K562 (cell line): Measurements from ENCODE around the gene TMEM267. TPM values are rescaled to one million over a fixed set of nuclear protein-coding genes. Genes with fewer than 3 reads are reported as not detected.

ENCODE experiments used
- BRD4 ChIP-seq: fragments of 200-600 bp; sonication (generic); IDR thresholded peaks from 2 replicates; pipeline ENCODE4 v1.6.1; 2017; ENCODE audit warnings: inconsistent platforms
- EP400 ChIP-seq: fragments of 450-650 bp; IDR thresholded peaks from 2 replicates; pipeline ENCODE4 v1.6.1; 2017; ENCODE audit warnings: antibody characterized with exemption, mild to moderate bottlenecking, moderate library complexity
- FOXA3 ChIP-seq, 2 experiments: fragments of 450-650 bp in 1 of 2; sonication (generic) in 1 of 2; formaldehyde crosslinking; IDR thresholded peaks in 1 of 2; conservative IDR thresholded peaks in 1 of 2; 2 replicates each; pipeline versions ENCODE4 v1.4.0 to v1.8.0; 2020 to 2022; ENCODE audit warnings: mild to moderate bottlenecking in 2 of 2, missing genetic modification reagents in 1 of 2
- FOXJ3 ChIP-seq: sonication (generic); formaldehyde crosslinking; IDR thresholded peaks from 2 replicates; pipeline ENCODE4 v1.4.0; 2020; ENCODE audit warnings: mild to moderate bottlenecking, missing genetic modification reagents
- MAZ ChIP-seq, 2 experiments: fragments of 450-650 bp in 1 of 2; sonication (generic) in 1 of 2; formaldehyde crosslinking; IDR thresholded peaks in 1 of 2; conservative IDR thresholded peaks in 1 of 2; 2 replicates each; pipeline versions ENCODE4 v1.4.0 to v1.5.0; 2020; ENCODE audit warnings: mild to moderate bottlenecking in 1 of 2, missing genetic modification reagents in 1 of 2
- MXI1 ChIP-seq: IDR thresholded peaks from 2 replicates; pipeline ENCODE4 v1.6.1; 2011; ENCODE audit warnings: low read depth, mild to moderate bottlenecking, improper control_type of control experiment, low read length
- MYC ChIP-seq, 2 experiments: fragments of 250-450 bp in 1 of 2; sonication (Bioruptor Pico) in 1 of 2; IDR thresholded peaks; 2 replicates each; pipeline versions ENCODE4 v1.5.1 to v1.6.1; 2012 to 2021; ENCODE audit warnings: low read depth in 2 of 2, borderline replicate concordance in 1 of 2, improper control_type of control experiment in 1 of 2, low read length in 1 of 2, mild to moderate bottlenecking in 1 of 2, moderate library complexity in 1 of 2
- RBBP5 ChIP-seq: fragments of 200-600 bp; sonication (generic); IDR thresholded peaks from 2 replicates; pipeline ENCODE4 v1.6.1; 2012; ENCODE audit warnings: borderline replicate concordance, mild to moderate bottlenecking, low read length, control low read depth, inconsistent platforms; ENCODE audit not compliant: insufficient read depth, poor library complexity, severe bottlenecking
- RBFOX2 ChIP-seq: fragments of 200-400 bp; formaldehyde crosslinking; IDR thresholded peaks from 2 replicates; pipeline ENCODE4 v1.6.1; 2017; ENCODE audit warnings: low read depth, mild to moderate bottlenecking, low read length, moderate library complexity
- TEAD1 ChIP-seq, 2 experiments: fragments of 450-650 bp in 1 of 2; sonication (generic) in 1 of 2; formaldehyde crosslinking; IDR thresholded peaks; 2 replicates each; pipeline versions ENCODE4 v1.4.0 to v1.8.0; 2020 to 2022; ENCODE audit warnings: mild to moderate bottlenecking in 2 of 2, missing genetic modification reagents in 1 of 2
- ZBTB26 ChIP-seq: fragments of 450-650 bp; formaldehyde crosslinking; IDR thresholded peaks from 2 replicates; pipeline ENCODE4 v1.4.0; 2022; ENCODE audit warnings: missing genetic modification characterization
- ZNF12 ChIP-seq: sonication (generic); formaldehyde crosslinking; IDR thresholded peaks from 2 replicates; pipeline ENCODE4 v1.4.0; 2020; ENCODE audit warnings: mild to moderate bottlenecking, missing genetic modification reagents
- ZNF232 ChIP-seq: sonication (generic); formaldehyde crosslinking; IDR thresholded peaks from 2 replicates; pipeline ENCODE4 v1.8.0; 2022; ENCODE audit warnings: mild to moderate bottlenecking, missing genetic modification reagents
- ZNF316 ChIP-seq: fragments of 450-650 bp; IDR thresholded peaks from 2 replicates; pipeline ENCODE4 v1.6.1; 2016
- ZNF696 ChIP-seq: fragments of 250-450 bp; sonication (Bioruptor Pico); conservative IDR thresholded peaks from 2 replicates; pipeline ENCODE4 v1.4.0; 2020; ENCODE audit warnings: mild to moderate bottlenecking, moderate library complexity
- polyA plus RNA-seq, 8 experiments: library from polyadenylated mRNA; depleted of rRNA in 4 of 8; stranded (reverse) in 5 of 8; unstranded in 3 of 8; fragments of >200 nt; fragmentation: Nextera tagmentation in 2 of 8; fragmentation: Illumina TruSeq in 1 of 8; extraction: Ambion mirVana in 2 of 8; extraction: Trizol in 1 of 8; gene quantifications; 2 replicates each; pipeline versions ENCODE4 v1.2.1 to v1.2.3, GENCODE V29; 2011 to 2014; ENCODE audit warnings: inconsistent platforms in 1 of 8, missing spikeins in 1 of 8
- total RNA-seq, 7 experiments: library from RNA; depleted of rRNA in 6 of 7; stranded (reverse); fragments of >200 nt in 6 of 7; fragmentation: Illumina TruSeq in 2 of 7; extraction: Trizol in 2 of 7; gene quantifications; 2 replicates each; pipeline versions ENCODE4 v1.2.1 to v1.2.3, GENCODE V29; 2011 to 2021; ENCODE audit warnings: low replicate concordance in 1 of 7
- TF ChIP-seq, protein P1 (sequence below): fragments of 450-650 bp; IDR thresholded peaks from 2 replicates; pipeline ENCODE4 v1.6.1; 2017; ENCODE audit warnings: antibody characterized with exemption
- TF ChIP-seq, protein P2 (sequence below): sonication (generic); formaldehyde crosslinking; IDR thresholded peaks from 2 replicates; pipeline ENCODE4 v1.9.0; 2022; ENCODE audit warnings: mild to moderate bottlenecking, missing genetic modification reagents
- TF ChIP-seq, protein P3 (sequence below): sonication (generic); formaldehyde crosslinking; IDR thresholded peaks from 2 replicates; pipeline ENCODE4 v1.8.0; 2023; ENCODE audit warnings: mild to moderate bottlenecking, missing genetic modification reagents

Gene TMEM267
- total and polyA plus RNA-seq, 9 of the 15 experiments (the other 6 are each of a cell fraction or from before 2014, with no cell fraction given) = 8.1 to 61.1 (median 17.8) TPM

- TF ChIP-seq, protein P1, sequence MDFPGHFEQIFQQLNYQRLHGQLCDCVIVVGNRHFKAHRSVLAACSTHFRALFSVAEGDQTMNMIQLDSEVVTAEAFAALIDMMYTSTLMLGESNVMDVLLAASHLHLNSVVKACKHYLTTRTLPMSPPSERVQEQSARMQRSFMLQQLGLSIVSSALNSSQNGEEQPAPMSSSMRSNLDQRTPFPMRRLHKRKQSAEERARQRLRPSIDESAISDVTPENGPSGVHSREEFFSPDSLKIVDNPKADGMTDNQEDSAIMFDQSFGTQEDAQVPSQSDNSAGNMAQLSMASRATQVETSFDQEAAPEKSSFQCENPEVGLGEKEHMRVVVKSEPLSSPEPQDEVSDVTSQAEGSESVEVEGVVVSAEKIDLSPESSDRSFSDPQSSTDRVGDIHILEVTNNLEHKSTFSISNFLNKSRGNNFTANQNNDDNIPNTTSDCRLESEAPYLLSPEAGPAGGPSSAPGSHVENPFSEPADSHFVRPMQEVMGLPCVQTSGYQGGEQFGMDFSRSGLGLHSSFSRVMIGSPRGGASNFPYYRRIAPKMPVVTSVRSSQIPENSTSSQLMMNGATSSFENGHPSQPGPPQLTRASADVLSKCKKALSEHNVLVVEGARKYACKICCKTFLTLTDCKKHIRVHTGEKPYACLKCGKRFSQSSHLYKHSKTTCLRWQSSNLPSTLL = no peak
- TF ChIP-seq ZNF316 (no peak), ZBTB26 (CRISPR knock-in tag) (peak; percentile 3; the same call in 1 of the 2 replicates), MYC (IDR thresholded peaks at IDR 0.05; ENCODE audit: low read depth, low read length) (peak; percentile 82), MYC (CRISPR knock-in tag; IDR thresholded peaks at IDR 0.05; ENCODE audit: borderline replicate concordance, low read depth) (peak; percentile 71), FOXJ3 (CRISPR knock-in tag) (no peak; the same call in 1 of the 2 replicates), RBFOX2 (peak; percentile 99), EP400 (peak; percentile 96), MAZ (CRISPR knock-in tag; conservative IDR thresholded peaks at IDR 0.05 in 1 of 2, IDR thresholded peaks at IDR 0.05 in 1 of 2) (peak; percentile 72 to 88), FOXA3 (CRISPR knock-in tag; conservative IDR thresholded peaks at IDR 0.05 in 1 of 2, IDR thresholded peaks at IDR 0.05 in 1 of 2) (peak in 1 of 2 experiments; percentile 54; a peak in 1 of 4 replicates), RBBP5 (peak; percentile 90), TEAD1 (CRISPR knock-in tag; IDR thresholded peaks at IDR 0.05) (peak; percentile 32 to 90; a peak in 1 of 4 replicates), BRD4 (no peak; the same call in none of the 2 replicates), ZNF696 (CRISPR knock-in tag) (no peak), ZNF12 (CRISPR knock-in tag) (peak; percentile 58; the same call in 1 of the 2 replicates), ZNF232 (CRISPR knock-in tag) (peak; percentile 80), MXI1 (no peak)
- TF ChIP-seq, protein P2, sequence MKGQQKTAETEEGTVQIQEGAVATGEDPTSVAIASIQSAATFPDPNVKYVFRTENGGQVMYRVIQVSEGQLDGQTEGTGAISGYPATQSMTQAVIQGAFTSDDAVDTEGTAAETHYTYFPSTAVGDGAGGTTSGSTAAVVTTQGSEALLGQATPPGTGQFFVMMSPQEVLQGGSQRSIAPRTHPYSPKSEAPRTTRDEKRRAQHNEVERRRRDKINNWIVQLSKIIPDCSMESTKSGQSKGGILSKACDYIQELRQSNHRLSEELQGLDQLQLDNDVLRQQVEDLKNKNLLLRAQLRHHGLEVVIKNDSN = no peak
- TF ChIP-seq, protein P3, sequence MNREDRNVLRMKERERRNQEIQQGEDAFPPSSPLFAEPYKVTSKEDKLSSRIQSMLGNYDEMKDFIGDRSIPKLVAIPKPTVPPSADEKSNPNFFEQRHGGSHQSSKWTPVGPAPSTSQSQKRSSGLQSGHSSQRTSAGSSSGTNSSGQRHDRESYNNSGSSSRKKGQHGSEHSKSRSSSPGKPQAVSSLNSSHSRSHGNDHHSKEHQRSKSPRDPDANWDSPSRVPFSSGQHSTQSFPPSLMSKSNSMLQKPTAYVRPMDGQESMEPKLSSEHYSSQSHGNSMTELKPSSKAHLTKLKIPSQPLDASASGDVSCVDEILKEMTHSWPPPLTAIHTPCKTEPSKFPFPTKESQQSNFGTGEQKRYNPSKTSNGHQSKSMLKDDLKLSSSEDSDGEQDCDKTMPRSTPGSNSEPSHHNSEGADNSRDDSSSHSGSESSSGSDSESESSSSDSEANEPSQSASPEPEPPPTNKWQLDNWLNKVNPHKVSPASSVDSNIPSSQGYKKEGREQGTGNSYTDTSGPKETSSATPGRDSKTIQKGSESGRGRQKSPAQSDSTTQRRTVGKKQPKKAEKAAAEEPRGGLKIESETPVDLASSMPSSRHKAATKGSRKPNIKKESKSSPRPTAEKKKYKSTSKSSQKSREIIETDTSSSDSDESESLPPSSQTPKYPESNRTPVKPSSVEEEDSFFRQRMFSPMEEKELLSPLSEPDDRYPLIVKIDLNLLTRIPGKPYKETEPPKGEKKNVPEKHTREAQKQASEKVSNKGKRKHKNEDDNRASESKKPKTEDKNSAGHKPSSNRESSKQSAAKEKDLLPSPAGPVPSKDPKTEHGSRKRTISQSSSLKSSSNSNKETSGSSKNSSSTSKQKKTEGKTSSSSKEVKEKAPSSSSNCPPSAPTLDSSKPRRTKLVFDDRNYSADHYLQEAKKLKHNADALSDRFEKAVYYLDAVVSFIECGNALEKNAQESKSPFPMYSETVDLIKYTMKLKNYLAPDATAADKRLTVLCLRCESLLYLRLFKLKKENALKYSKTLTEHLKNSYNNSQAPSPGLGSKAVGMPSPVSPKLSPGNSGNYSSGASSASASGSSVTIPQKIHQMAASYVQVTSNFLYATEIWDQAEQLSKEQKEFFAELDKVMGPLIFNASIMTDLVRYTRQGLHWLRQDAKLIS (CRISPR knock-in tag) = 0 out of 2 replicates have a peak, but pooled peaks have one; percentile 33
These were observed at the start of gene TMEM267 (continued) for GRCh38 chr5:43483298-43484105.
